GM12891 (cell line): Measurements from ENCODE around the gene PITPNC1.

Source experiments
- DNase-seq: peaks from one replicate; pipeline ENCODE4 v3.0.0; 2011; ENCODE audit warnings: low spot score; ENCODE audit not compliant: insufficient read length
- FAIRE-seq: peaks from 2 replicates; lab custom pipeline; 2011; peaks lifted over from hg19 to GRCh38; lab: Jason Lieb, UNC
- PAX5 ChIP-seq: IDR thresholded peaks from 2 replicates; pipeline ENCODE4 v1.6.1; 2011; ENCODE audit warnings: low read length, moderate library complexity, mild to moderate bottlenecking; ENCODE audit not compliant: insufficient read depth, severe bottlenecking
- POLR2A ChIP-seq: IDR thresholded peaks from 2 replicates; pipeline ENCODE4 v1.6.1; 2011; ENCODE audit warnings: low read depth, low read length, control low read depth
- POLR2AphosphoS5 ChIP-seq: IDR thresholded peaks from 2 replicates; pipeline ENCODE4 v1.6.1; 2011; ENCODE audit warnings: low read depth, low read length, control low read depth
- POU2F2 ChIP-seq: IDR thresholded peaks from 2 replicates; pipeline ENCODE4 v1.6.1; 2011; ENCODE audit warnings: low read depth, mild to moderate bottlenecking, control low read depth, low read length, moderate library complexity
- SPI1 ChIP-seq: IDR thresholded peaks from 2 replicates; pipeline ENCODE4 v1.6.1; 2011; ENCODE audit warnings: low read depth, low read length, control low read depth
- TAF1 ChIP-seq: IDR thresholded peaks from 2 replicates; pipeline ENCODE4 v1.6.1; 2011; ENCODE audit warnings: low read depth, low read length, control low read depth

PITPNC1 gene

DNA sequence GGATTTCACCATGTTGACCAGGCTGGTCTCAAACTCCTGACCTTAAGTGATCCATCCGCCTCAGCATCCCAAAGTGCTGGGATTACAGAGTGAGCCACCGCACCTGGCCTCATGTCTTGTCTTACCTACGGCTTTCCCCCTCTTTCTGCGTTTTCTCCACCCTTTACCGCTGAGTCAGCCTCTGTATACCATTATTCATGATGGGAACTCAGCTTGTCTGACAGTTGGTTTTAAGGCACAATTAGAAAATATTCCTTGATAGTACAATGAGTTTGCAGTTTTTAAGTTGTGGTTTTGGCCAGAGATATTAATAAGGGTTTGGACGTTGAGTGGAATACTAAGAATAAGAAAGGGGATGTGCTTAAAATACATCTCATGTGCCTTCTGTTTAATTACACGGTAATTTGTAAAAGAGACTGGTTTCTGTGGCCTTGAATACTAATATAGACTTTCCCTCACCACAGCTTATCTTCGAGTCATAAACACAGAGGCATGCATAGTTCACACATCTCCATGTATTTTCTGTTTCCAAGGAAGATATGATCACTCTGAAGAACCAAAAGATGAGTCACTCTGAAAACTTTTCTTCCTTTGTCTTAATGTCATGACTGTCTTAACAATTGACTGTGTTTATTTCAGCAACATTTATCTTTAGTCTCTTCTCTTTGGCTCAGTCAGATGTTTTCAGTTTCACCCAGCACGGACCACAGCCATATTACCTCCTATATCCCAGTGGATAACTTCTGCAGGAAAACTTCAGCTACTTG is 54.4 kb downstream of the PITPNC1 start:
- DNase-seq (no peak), FAIRE-seq (no peak)

DNA sequence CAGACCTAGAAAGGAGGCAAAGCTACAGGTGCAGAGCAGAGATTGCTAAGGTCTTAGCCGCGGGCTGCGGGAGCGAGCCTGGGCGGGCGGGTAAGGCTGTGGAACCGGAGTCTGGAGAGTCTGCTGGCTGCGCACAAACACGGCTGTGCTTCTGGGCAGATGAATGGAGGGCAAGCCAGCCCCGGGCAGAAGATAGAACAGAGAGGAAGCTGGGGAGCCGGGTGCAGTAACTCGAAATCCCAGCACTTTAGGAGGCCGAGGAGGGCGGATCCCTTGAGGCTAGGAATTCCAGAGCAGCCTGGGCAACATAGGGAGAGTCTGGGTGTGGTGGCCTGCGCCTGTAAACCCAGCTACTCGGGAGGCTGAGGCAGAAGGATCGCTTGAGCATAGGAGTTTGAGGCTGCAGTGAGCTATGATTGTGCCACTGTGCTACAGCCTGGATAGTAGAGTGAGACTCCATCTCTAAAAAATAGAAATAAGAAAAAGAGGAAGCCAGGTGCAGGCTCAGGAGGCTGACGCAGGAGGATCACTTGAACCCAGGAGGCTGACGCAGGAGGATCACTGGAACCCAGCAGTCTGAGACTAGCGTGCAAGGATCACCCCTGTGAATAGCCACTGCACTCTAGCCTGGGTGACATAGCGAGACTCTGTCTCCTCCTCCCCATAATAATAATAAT is 56.3 kb downstream of the PITPNC1 start:
- TF ChIP-seq POLR2AphosphoS5 (no peak), SPI1 (peak; percentile 37; the same call in 1 of the 2 replicates)
- no peak for FAIRE-seq

More for the DNA sequence above, 54.4 kb downstream of the PITPNC1 start:
- TF ChIP-seq SPI1, result 0 out of 2 replicates have a peak, but pooled peaks have one; percentile 21
- TF ChIP-seq POLR2A, result no peak
- no peak for TF ChIP-seq PAX5
- no peak for TF ChIP-seq POLR2AphosphoS5

DNA sequence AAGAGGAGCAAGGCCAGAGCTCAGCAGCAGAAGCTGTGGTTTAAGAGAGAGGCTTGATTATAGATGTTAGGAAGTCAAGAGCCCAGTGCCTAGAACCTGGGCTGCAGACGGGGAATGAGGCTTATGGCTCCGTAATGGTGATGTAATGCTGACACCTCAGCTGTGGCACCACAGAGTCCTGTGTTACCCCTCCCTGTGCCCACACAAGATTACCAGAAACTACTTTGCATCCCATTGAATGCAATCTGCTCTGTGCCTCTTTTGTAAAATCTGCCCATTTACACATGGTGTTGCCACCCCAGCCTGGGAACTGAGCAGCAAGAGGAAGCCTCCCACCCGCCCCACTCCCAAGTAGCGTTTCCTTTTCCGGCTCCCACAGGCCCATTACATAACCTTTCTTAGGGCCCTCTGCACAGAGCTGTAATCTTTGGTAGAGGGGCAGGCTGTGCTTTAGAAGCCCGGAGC is 57.0 kb downstream of the PITPNC1 start:
- TF ChIP-seq POLR2AphosphoS5, result no peak
- no peak for TF ChIP-seq TAF1
- TF ChIP-seq POU2F2, result no peak
- TF ChIP-seq SPI1, result no peak
- no peak for TF ChIP-seq POLR2A
- no peak for TF ChIP-seq PAX5
- FAIRE-seq (no peak), DNase-seq (no peak)

More for the DNA sequence above, 56.3 kb downstream of the PITPNC1 start:
- DNase-seq, result no peak

DNA sequence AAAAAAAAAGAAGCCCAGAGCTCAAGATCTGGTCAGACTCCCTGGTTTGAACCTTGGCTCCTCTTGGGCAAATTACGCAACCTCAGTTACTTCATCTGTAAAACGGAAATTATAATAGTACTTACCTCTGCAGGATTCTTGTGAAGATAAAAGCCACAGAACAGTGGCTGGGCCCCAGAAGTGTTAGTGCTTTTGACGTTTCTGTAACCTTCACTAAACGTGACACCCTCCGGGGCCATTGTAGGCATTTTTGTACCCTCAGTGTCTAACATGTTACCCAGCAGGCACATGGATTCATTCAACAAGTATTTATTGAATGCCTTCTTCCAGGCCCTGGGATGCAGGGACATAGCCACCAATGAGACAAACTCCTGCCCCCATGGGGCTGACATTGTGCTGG is 58.0 kb downstream of the PITPNC1 start:
- TF ChIP-seq SPI1 (no peak), POLR2AphosphoS5 (no peak), TAF1 (no peak), PAX5 (no peak), POLR2A (no peak), POU2F2 (no peak)
- DNase-seq (no peak), FAIRE-seq (no peak)

DNA sequence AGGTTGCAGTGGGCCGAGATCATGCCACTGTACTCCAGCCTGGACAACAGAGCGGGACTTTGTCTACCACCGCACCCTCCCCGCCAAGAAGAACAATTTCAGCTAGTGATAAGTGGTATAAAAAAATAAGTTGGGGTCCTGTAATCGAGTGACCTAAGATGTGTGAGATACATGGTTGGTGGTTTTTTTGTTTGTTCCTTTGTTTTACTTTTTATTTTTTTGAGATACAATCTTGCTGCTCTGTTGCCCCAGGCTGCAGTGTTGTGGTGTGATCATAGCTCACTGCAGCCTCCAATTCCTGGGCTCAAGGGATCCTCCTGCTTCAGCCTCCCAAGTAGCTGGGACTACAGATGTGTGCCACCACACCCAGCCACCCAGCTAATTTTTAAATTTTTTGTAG is 58.7 kb downstream of the PITPNC1 start:
- no peak for DNase-seq
- TF ChIP-seq PAX5 (no peak), TAF1 (no peak), POLR2AphosphoS5 (no peak), POU2F2 (no peak), POLR2A (no peak), SPI1 (no peak)
- FAIRE-seq, result no peak

DNA sequence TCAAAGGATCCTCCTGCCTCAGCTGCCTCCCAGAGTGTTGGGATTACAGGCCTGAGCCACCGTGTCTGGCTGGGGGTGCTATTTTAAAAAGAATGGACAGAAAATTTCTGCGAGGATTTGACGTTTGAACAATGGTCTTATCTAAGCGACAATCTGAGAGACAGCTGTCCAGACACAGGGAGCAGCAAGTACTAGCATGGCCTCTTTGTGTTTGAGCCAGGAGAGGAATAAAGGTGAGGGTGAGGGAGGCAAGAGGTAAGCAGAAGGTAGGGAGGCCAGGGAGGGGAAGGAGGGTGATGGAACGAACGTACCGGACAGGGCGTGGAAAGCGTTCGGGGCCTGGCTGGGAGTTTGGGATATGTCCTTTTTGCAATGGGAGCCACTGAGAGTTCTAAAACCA is 59.2 kb downstream of the PITPNC1 start:
- DNase-seq, result no peak
- no peak for FAIRE-seq
- TF ChIP-seq SPI1 (no peak), POLR2AphosphoS5 (no peak), POU2F2 (no peak), PAX5 (no peak), POLR2A (no peak), TAF1 (no peak)

DNA sequence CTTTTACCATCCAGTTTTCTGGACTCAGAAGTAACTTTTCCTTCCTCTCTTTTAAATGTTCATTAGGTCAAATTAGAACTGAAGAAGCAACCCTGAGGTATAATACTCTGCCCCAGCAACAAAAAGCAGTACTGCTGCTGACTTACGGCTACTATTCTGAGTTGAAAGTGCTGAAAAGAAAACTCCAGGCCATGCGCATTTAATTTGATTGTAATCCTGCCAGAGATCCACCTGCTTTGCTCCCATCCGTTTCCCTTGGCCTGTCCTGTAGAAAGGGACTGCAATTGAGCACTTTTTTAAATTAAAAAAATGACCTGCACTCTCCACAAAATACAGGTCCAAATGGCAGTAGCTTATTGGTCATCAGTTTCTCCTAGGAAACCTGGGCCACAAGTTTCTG is 61.6 kb downstream of the PITPNC1 start:
- TF ChIP-seq TAF1 (no peak), POU2F2 (no peak), PAX5 (no peak), POLR2AphosphoS5 (no peak), POLR2A (no peak), SPI1 (no peak)
- no peak for DNase-seq
- no peak for FAIRE-seq

DNA sequence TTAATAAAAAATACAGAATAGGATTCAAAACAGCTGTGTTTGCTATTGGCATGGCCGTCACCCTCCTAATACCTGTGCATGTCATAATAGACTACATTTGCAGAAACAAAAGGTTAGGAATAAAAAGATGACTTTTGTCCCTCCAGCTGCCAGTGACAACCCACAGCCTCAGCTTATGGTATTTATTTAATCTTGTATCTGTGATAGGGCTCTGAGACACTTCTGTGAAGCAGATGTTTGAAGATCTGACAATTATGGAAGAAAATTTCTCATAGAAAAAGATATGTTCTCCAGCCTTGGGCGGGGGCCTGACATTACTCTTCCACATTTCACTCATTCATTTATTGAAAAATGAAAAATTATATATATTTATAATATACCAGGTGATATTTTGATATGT is 62.2 kb downstream of the PITPNC1 start:
- FAIRE-seq (no peak), DNase-seq (no peak)
- no peak for TF ChIP-seq TAF1
- no peak for TF ChIP-seq POLR2A
- no peak for TF ChIP-seq PAX5
- no peak for TF ChIP-seq SPI1
- TF ChIP-seq POU2F2, result no peak
- TF ChIP-seq POLR2AphosphoS5, result no peak

DNA sequence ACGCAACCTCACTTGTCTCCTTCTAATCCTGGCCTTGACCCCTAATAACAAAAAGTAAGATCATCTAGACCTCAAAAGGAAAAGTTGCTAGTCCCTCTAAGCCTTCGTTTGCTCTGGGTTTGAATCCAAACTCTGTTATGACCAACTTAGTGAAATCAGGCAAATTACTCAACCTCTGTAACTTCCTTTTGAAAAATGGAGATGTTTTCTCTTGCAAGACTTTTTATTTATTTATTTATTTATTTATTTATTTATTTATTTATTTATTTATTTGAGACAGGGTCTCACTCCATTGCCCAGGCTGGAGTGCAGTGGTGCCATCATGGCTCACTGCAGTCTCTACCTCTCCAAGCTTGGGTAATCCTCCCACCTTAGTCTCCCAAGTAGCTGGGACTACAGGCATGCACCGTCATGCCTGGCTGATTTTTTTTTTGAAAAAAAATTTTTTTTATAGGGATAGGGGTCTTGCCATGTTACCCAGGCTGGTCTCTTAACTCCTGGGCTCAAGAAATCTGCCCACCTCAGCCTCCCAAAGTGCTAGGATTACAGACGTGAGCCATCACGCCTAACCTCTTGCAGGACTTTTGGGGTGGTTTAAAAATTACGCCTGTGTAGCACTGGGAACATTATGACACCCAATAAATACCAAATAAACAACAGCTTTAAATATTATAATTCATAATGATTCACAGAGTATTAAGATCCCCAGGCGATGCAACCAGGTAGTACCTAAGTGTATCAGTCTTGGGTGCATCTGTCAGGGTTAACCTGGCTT is 63.4 kb downstream of the PITPNC1 start:
- DNase-seq, result no peak
- FAIRE-seq, result no peak
- TF ChIP-seq POLR2AphosphoS5 (no peak), TAF1 (no peak), PAX5 (no peak), SPI1 (no peak), POLR2A (no peak), POU2F2 (no peak)
